ENCODE measurements around the gene ZNF467.

The ZNF467 gene

GRCh38 chr7:149742075-149742701 is 31.2 kb downstream of the ZNF467 start:
- DNase-seq, result peak; percentile 72

DNA sequence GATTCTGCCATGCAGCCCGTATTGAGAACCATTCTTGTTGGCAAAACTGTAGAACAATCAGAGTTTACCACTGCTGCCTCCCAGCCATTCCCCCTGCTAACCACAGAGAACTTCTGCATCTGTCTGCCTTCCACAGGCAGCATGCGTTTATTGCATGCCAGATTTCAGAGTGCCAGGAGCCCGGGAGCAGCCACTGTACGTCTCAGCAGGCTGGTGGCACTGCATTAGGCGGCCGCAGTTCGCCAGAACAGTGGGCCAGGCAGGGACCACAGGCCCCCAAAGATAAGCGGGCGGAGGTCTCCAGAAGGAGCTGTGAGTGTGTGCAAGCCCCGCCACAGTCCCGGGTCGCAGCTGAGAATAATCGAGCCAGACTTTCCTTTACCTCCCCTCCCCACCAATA is 31.8 kb downstream of the ZNF467 start:
- no peak for DNase-seq

- DNase-seq, result no peak
These were observed 36.7 kb downstream of the ZNF467 start for GRCh38 chr7:149736478-149737360.

DNA sequence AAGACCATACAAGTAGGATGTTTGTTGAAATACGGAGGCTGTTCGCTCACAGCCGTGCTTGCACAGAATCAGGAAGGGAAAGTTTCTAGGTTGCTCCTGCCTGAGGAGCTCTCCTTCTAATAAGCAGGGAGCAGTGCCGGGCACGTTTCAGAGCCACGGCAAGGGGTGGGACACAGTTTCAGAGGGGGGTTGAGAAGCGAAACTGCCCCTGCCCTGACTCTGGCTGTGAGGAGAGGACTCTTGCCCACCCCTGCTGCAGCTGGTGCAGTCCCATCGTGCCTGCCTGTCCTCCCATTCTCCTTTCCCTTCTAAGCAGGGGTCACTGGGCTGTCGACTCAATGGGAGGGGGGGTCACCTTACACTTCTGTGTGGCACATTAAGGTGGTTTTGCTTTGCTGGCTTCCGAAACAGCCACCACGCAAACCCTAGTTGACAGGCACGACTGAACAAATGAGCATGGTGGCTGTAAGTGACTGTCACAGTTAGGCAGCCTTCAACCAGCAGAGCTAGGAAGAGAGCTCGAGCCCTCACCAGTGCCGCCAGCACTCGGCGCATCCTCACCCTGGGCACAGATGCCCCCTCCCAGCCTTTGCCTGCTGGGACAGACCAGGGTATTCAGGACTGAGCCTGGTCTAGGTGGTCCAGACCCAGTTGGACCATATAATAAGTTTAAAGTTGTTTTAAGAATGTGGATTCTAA is 37.5 kb downstream of the ZNF467 start:
- no peak for DNase-seq

- no peak for DNase-seq
These were observed 38.2 kb downstream of the ZNF467 start for GRCh38 chr7:149735181-149735602.

- DNase-seq, result no peak
These were observed 38.7 kb downstream of the ZNF467 start for GRCh38 chr7:149734791-149735075.

DNA sequence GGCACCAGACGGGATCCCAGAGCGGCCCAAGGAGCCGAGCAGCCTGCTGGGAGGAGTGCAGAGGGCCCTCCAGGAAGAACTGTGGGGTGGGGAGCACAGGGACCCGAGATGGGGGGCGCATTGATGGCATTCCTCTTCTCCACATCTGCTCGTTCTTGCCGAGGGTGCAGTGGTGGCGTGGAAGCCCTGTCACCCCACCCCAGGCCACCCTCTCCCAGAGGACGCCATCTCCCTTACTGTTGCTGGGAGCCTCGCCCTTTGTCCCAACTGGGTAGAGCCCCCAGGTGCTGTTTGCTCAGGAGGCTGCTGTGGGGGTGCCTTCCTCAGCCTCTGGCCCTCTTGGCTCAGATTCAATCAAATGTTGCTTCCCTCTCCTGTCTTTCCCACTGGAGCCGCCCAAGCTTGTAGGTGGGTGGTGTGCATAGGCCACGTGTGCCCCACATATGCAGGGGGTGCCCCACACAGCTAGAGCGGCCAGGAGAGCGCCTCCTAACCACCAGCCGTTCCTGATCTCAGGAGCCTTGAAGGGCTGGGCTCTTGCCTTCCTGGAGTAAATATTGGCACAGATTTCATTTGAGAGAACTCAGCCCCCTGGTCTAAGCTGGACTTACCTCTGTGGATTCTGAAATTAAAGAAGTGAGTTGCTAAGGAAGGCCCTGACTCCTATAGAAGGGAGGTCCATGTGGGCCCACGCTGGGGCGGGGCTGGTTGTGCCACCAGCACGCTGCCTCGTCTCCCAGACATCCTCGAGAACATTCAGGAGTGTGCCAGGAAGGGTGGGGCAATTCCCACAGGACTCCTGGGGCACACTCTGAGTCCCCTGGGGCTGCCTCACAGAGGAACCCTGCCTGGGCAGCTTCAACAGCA is 39.2 kb downstream of the ZNF467 start:
- no peak for DNase-seq

DNA sequence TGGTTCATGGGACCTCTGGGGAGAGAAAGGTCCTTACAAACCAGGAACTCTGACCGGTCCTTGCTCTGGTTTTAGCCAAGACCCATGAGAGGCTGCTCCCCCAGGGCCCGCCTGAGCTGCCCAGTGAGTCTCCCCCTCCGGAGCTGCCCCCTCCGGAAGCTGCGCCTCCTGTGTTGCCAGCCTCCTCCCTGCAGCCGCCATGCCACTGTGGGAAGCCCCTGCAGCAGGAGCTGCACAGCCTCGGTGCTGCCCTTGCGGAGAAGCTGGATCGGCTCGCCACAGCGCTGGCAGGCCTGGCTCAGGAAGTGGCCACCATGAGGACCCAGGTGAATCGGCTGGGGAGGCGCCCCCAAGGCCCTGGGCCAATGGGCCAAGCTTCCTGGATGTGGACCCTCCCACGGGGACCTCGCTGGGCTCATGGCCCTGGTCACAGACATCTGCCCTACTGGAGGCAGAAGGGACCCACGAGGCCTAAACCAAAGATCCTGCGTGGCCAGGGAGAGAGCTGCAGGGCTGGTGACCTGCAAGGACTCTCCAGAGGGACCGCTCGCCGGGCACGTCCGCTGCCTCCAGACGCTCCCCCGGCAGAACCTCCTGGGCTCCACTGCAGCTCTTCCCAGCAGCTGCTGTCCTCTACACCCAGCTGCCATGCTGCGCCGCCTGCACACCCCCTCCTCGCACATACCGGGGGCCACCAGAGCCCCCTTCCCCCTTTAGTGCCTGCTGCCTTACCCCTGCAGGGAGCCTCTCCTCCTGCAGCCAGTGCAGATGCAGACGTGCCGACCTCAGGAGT is 40.1 kb downstream of the ZNF467 start:
- DNase-seq, result no peak

GRCh38 chr7:149732611-149733010 is 40.8 kb downstream of the ZNF467 start:
- no peak for DNase-seq

DNA sequence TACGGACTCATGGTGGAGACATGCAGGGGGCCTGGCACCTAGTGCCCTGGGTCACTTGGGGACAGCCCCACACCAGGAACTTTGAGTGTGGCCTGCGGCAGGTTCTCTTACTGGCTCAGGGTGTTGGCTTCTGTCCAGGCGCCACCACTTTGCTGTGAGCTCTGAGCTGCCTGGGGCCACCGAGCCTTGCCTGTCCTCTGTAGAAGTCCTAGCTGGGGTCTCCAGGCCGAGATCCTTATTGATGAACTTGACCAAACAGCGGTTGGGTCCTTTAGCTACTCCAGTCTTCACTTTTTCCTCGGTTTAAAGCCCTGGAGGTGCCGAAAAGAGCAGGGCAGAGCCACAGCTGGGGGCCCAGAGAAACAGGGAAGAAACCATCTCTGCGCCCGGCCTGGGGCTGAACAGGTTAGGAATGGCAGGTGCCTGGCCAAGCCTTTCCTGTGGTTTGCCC is 41.3 kb downstream of the ZNF467 start:
- DNase-seq, result no peak

GRCh38 chr7:149731207-149731955 is 42.0 kb downstream of the ZNF467 start:
- DNase-seq, result no peak

- DNase-seq, result no peak
These were observed 43.2 kb downstream of the ZNF467 start for GRCh38 chr7:149729983-149730801.

- no peak for DNase-seq
These were observed 43.8 kb downstream of the ZNF467 start for GRCh38 chr7:149729586-149729982.

DNA sequence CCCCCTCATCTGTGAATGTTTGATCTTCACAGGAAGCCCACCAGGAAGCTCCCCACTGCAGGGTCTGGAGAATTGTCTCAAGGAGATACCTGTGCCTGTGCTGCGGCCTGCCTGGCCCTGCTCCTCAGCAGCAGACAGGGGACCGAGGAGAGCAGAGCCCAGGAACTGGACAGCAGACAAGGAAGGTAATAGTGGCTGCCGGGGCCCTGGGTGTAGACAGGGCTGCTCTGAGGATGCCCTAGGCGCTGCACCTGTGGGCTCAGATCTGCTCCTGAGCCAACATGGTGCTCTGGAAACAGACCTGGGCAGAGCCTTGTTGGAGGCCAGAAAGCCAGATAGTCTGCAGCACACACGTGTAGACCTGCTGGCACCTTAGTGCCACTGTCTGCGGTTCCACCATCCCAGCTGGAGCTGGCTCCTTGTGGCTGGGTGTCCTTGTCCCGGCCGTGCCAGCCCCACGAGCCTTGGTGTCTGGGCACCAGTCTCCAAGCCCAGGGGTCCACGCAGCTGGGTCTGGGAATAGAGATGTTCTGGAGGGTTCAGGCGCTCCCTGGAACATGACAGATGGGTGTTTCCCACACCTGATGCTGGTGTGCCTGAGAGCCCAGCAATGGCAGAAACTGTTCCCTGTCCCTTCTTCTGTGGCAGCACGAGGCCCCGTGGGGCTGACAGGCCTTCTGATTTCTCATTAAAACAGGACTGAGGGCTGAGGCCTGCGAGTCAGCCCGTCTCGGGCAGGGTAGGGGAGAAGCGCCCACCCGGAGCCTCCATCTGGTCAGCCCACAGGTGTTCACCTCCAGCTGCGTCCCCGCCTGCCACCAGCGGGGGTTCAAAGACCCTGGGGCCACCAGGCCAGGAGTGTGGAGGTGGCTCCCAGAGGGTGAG is 44.7 kb downstream of the ZNF467 start:
- no peak for DNase-seq

- no peak for DNase-seq
These were observed 45.4 kb downstream of the ZNF467 start for GRCh38 chr7:149727899-149728476.

- DNase-seq, result no peak
These were observed 46.1 kb downstream of the ZNF467 start for GRCh38 chr7:149727053-149727898.

DNA sequence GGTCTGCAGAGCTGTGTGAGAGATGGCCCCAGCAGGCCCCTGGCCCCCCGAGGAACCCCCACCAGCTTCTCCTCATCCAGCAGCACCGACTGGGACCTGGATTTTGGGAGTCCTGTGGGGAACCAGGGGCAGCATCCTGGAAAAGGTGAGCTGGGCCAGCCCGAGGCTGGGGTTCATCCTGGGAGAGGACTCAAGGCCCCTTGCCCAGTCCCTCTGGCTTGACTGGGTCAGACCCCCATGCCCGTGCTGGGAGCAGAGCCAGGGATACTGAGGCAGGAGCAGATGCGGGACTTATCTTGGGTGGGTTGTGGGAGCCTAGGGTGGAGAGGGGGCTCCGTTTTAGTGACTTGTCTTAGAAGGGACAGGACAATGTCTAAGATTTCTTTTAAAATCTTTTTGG is 47.5 kb downstream of the ZNF467 start:
- no peak for DNase-seq

- no peak for DNase-seq
These were observed 48.0 kb downstream of the ZNF467 start for GRCh38 chr7:149725426-149725821.
